ENCODE results near the gene IFNA1. TPM values are rescaled to one million over a fixed set of nuclear protein-coding genes. Genes with fewer than 3 reads are reported as not detected.
A peak's percentile ranks its signal among the peaks of the same experiment; 100 is the strongest.

The IFNA1 gene
- total RNA-seq, 4 donors from 2014 or later: not detected

DNA sequence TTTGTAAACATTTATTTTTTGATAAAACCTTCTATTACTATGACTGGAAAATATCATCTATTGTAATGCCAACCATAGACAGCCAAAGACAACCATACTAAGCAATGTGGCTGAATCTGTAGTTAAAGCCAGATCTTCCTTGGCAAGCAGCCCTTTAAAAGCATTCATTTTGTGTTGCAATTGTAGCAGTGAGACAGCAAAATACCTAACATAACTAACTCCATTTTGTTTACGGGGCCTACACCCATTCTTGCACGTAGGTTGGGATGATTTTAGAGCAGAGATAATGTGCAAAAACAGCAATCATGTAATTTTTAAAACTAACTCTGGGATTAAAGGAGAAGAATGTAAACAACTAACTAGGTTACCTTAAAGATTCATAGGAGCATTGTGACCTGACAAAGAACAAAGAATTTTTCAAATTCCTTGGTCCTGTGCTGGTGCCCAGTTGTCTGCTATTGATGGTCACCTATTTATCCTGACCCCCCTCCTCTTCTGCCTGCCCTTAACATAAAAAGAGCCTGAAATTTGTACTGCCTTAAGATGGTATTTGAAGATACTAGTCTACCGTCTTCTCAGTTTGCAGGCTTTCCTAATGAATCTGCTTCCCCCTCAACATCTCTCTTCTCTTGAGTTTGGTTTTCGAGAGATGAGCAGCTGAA, 10.6 kb downstream of the IFNA1 start:
- H3K27me3 ChIP-seq: no peaks in the 10 kb centered on the region
- in situ Hi-C loops (cut with MboI; ENCODE audit: low pct_ligation_motif_present in 1 of 4, low pct_unique_long_range_greater_than_20kb in 1 of 4, low sequenced_read_pairs in 3 of 4) (loop anchor here in 2 of 4 donors (25.0 kb wide), 1 partner anchor 336 kb away; no protein-coding TSS in a partner anchor), intact Hi-C loops (cut with DNase I; ENCODE audit: low total_unique reads) (no loop called here)
- H3K9me3 ChIP-seq: no peaks in the 10 kb centered on the region
- WGBS, 2 donors (ENCODE audit: low coverage in 1 of 2): 53 to 67% methylated on average over 4 of the region's 4 CpGs
- DNase-seq: no peak
- no peak for TF ChIP-seq POLR2AphosphoS5 (IDR thresholded peaks at IDR 0.05)
- TF ChIP-seq, protein P1, sequence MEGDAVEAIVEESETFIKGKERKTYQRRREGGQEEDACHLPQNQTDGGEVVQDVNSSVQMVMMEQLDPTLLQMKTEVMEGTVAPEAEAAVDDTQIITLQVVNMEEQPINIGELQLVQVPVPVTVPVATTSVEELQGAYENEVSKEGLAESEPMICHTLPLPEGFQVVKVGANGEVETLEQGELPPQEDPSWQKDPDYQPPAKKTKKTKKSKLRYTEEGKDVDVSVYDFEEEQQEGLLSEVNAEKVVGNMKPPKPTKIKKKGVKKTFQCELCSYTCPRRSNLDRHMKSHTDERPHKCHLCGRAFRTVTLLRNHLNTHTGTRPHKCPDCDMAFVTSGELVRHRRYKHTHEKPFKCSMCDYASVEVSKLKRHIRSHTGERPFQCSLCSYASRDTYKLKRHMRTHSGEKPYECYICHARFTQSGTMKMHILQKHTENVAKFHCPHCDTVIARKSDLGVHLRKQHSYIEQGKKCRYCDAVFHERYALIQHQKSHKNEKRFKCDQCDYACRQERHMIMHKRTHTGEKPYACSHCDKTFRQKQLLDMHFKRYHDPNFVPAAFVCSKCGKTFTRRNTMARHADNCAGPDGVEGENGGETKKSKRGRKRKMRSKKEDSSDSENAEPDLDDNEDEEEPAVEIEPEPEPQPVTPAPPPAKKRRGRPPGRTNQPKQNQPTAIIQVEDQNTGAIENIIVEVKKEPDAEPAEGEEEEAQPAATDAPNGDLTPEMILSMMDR (IDR thresholded peaks at IDR 0.05): no peak
- no peak for TF ChIP-seq POLR2A (IDR thresholded peaks at IDR 0.05)
- TF ChIP-seq EP300 (IDR thresholded peaks at IDR 0.05; ENCODE audit: low read depth): no peak
- no peak overlapping the region for H3K4me3 ChIP-seq
- peaks cover 0 to 6% (median 0%) of the 10 kb centered on the region in 4 donors for H3K4me1 ChIP-seq
- H3K36me3 ChIP-seq: no peaks in the 10 kb centered on the region
- no peak overlapping the region for H3K27ac ChIP-seq

DNA sequence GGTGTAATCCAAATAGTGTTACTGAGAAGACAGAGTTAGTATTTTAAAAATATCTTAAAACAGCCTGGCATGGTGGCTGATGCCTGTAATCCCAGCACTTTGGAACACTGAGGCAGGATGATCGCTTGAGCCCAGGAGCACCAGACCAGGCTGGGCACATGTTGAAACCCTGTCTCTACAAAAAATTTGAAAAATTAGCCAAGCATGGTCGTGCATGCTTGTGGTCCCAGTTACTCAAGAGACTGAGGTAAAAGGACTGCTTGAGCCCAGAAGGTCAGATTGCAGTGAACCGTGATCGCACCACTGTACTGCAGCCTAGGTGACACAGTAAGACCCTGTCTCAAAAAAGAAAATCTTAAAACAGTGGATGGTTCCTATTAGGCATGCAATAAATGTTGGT, 12.4 kb downstream of the IFNA1 start:
- H3K27me3 ChIP-seq: no peaks in the 10 kb centered on the region
- no peaks in the 10 kb centered on the region for H3K36me3 ChIP-seq
- 80% methylated on average over 4 of the region's 4 CpGs; no CpG with 5 or more reads in 1 of the 2 donors for WGBS, 2 donors (ENCODE audit: low coverage in 1 of 2)
- no peak for DNase-seq
- intact Hi-C loops (cut with DNase I; ENCODE audit: low total_unique reads) (no loop called here), in situ Hi-C loops (cut with MboI; ENCODE audit: low pct_ligation_motif_present in 1 of 4, low pct_unique_long_range_greater_than_20kb in 1 of 4, low sequenced_read_pairs in 3 of 4) (loop anchor here in 2 of 4 donors (25.0 kb wide), 1 partner anchor 335 kb away; no protein-coding TSS in a partner anchor)
- TF ChIP-seq POLR2AphosphoS5 (IDR thresholded peaks at IDR 0.05): no peak
- no peak for TF ChIP-seq POLR2A (IDR thresholded peaks at IDR 0.05)
- no peak for TF ChIP-seq EP300 (IDR thresholded peaks at IDR 0.05; ENCODE audit: low read depth)
- TF ChIP-seq, protein P1 (IDR thresholded peaks at IDR 0.05): no peak
- no peaks in the 10 kb centered on the region for H3K9me3 ChIP-seq
- no peak overlapping the region for H3K27ac ChIP-seq
- H3K4me3 ChIP-seq: no peak overlapping the region
- H3K4me1 ChIP-seq: no peaks in the 10 kb centered on the region

DNA sequence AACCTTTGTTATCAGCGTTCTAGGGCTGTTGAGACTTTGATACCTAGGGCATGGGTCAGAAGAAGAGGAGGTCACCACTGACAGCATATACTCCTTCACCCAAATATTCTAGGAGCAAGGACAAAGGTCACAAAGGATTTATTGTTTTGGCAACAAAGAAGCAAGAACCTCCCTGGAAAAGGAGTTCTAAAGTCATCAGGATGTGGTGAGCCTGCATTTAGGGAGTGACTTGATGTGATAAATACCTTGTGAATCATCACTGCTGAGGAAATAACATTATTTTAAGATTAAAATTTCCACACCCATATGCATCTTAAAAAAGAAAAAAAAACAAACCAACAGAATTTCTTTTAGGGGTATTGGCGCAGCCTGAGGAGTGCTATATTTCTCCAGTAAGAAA, 13.9 kb downstream of the IFNA1 start:
- Histone ChIP-seq H3K27ac (no peak overlapping the region), H3K4me3 (no peak overlapping the region), H3K9me3 (no peaks in the 10 kb centered on the region), H3K27me3 (no peaks in the 10 kb centered on the region), H3K36me3 (no peaks in the 10 kb centered on the region), H3K4me1 (no peaks in the 10 kb centered on the region)
- intact Hi-C loops (cut with DNase I; ENCODE audit: low total_unique reads): no loop called here
- DNase-seq: no peak
- in situ Hi-C loops (cut with MboI; ENCODE audit: low pct_ligation_motif_present in 1 of 4, low pct_unique_long_range_greater_than_20kb in 1 of 4, low sequenced_read_pairs in 3 of 4): loop anchor here in 2 of 4 donors (25.0 kb wide), 1 partner anchor 333 kb away; no protein-coding TSS in a partner anchor
- TF ChIP-seq POLR2A (IDR thresholded peaks at IDR 0.05): no peak
- no peak for TF ChIP-seq EP300 (IDR thresholded peaks at IDR 0.05; ENCODE audit: low read depth)
- TF ChIP-seq, protein P1 (IDR thresholded peaks at IDR 0.05): no peak
- TF ChIP-seq POLR2AphosphoS5 (IDR thresholded peaks at IDR 0.05): no peak
- 63 to 70% methylated on average over 2 of the region's 2 CpGs for WGBS, 2 donors (ENCODE audit: low coverage in 1 of 2)

DNA sequence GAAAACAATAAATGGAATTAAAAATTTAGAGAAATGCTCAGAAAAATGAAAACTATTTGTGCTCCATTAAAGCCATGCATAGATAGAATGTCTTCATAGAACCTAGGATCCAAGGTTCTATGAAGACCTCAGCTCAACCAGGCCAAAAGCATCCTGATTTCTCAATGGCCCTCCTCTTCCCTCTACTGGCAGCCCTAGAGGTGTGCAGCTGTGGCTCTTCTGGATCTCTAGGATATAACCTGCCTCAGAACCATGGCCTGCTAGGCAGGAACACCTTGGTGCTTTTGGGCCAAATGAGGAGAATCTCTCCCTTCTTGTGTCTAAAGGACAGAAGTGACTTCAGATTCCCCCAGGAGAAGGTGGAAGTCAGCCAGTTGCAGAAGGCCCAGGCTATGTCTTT, 15.1 kb downstream of the IFNA1 start:
- H3K27me3 ChIP-seq: peaks cover under 1% of the 10 kb centered on the region
- H3K36me3 ChIP-seq: no peaks in the 10 kb centered on the region
- DNase-seq: peak; percentile 16
- in situ Hi-C loops (cut with MboI; ENCODE audit: low pct_ligation_motif_present in 1 of 4, low pct_unique_long_range_greater_than_20kb in 1 of 4, low sequenced_read_pairs in 3 of 4) (loop anchor here in 2 of 4 donors (25.0 kb wide), 1 partner anchor 332 kb away; no protein-coding TSS in a partner anchor), intact Hi-C loops (cut with DNase I; ENCODE audit: low total_unique reads) (loop anchor here (5.0 kb wide), 1 partner anchor 133 kb away; no protein-coding TSS in a partner anchor)
- no peak for TF ChIP-seq EP300 (IDR thresholded peaks at IDR 0.05; ENCODE audit: low read depth)
- no peak for TF ChIP-seq POLR2A (IDR thresholded peaks at IDR 0.05)
- TF ChIP-seq POLR2AphosphoS5 (IDR thresholded peaks at IDR 0.05): no peak
- TF ChIP-seq, protein P1 (IDR thresholded peaks at IDR 0.05): peak; percentile 59 to 74 (median 70)
- H3K27ac ChIP-seq: no peak overlapping the region
- no peaks in the 10 kb centered on the region for H3K9me3 ChIP-seq
- no peak overlapping the region for H3K4me3 ChIP-seq
- H3K4me1 ChIP-seq: no peaks in the 10 kb centered on the region

All from transverse colon (tissue), 4 donors.